HG03196 (cell line): Measurements from ENCODE around the gene KCNH3.

ENCODE experiments used
- ATAC-seq: cut with Tn5 transposase; IDR thresholded peaks from one replicate; pipeline ENCODE4 v1.9.1; 2021; ENCODE audit not compliant: unreplicated experiment

KCNH3 gene

GRCh38 chr12:49543914-49544815 lies 5.3 kb downstream of the KCNH3 start:
- no peak for ATAC-seq

DNA sequence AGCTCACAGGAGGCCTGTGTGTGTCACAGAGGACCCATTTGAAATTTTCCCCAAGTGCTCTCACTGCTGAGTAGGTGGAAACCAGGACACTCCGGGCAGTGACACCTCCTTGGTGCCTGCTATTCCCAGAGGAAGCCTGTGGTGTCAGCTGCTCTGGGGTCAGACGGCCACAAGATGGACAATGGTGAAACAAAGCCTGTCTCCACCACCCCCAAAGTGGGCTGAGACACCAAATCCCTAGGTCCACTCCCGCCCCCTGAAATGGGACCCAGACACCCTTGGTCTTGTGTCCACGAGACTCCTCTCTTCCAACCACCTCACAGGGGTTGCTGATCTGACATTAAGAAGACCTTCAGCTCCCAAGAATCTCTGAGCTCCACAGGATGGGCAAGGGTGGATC lies 7.0 kb downstream of the KCNH3 start:
- ATAC-seq = no peak

DNA sequence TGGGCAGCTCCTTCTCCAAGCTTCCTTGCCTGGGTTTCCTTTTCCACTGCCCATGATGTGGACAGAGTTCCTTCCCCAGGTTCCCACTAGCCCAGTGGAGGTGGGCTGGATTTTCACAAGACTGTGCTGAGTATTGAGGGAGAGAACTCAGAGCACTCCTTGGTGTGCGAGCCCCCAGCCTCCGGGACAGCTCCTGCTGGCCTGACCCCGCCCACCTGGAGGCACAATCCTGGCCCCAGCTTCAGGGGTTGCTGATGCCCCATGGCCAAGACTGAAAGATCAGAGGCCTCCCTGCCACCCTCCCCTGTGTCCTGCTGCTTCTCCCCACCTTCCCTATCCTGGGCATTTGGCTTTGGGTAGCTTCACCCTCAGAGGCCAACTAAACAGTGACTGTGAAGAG lies 7.7 kb downstream of the KCNH3 start:
- ATAC-seq = no peak

- ATAC-seq = no peak
Measured at GRCh38 chr12:49547090-49547690, 8.4 kb downstream of the KCNH3 start.

- no peak for ATAC-seq
Measured at GRCh38 chr12:49548481-49548821, 9.6 kb downstream of the KCNH3 start.

DNA sequence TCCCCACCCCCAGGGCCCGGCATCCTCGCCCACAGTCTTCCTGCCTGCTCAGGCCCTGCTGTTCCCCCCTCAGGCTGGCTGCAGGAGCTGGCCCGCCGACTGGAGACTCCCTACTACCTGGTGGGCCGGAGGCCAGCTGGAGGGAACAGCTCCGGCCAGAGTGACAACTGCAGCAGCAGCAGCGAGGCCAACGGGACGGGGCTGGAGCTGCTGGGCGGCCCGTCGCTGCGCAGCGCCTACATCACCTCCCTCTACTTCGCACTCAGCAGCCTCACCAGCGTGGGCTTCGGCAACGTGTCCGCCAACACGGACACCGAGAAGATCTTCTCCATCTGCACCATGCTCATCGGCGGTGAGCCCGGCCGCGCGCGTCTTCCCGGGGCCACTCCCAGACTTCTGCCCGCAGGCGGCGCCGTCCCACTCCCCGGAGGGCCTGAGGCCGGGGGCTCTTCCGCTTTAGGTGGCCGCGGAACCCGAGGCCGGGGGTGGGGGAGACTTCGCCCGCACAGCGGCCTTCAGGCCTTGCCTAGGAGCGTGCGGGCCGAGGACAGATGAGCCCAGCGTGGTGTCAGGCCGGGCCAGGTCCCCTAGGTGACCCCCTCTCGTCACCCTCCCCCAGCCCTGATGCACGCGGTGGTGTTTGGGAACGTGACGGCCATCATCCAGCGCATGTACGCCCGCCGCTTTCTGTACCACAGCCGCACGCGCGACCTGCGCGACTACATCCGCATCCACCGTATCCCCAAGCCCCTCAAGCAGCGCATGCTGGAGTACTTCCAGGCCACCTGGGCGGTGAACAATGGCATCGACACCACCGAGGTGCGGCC lies 10.2 kb downstream of the KCNH3 start:
- ATAC-seq = no peak

- no peak for ATAC-seq
Measured at GRCh38 chr12:49549735-49550692, 11.2 kb downstream of the KCNH3 start.

DNA sequence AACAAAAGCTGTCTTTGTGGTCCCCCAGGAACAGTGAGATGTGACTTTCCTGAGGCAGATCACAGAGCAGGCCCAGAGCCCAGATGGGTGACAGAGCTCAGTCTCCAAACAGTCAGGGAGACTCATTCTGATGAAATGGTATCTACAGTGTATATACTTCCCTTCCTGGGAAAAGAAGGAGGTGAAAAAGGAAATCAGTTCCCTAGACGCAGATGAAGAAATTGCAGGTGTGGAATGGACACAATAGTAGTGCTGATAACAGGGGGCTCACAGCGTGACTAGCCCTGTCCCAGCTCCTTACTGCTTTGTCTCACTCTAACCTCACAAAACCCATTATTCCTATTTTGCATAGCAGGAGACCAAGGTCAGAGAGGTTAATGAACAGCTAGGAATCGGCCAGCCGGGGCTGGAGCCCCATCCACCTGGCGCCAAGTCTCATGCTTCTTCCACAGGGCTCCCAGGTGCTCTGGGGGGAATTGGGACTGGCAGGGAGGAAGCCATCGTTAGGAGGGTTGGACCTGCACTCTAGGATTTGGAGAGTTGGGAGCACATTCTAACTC lies 11.9 kb downstream of the KCNH3 start:
- ATAC-seq = no peak

DNA sequence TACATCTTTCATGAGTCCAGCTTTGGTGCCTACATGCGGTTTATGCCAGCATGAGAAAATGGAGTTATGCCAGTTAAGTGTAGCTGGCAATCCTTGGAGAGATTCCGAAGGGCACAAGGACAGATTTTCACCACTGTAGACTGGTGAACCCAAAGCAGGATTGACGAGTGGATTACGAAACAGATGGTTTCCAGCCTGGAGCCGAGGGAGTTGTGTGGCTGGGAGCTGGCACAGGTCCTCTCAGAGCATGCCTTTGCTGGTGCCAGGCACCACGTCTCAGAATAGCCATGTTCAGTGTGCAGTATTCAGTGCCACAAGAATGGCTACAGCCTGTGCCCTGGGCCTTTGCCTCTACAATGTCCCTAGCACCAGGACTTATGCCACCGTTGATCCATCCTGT lies 13.2 kb downstream of the KCNH3 start:
- no peak for ATAC-seq

- no peak for ATAC-seq
Measured at GRCh38 chr12:49552425-49552824, 13.6 kb downstream of the KCNH3 start.

DNA sequence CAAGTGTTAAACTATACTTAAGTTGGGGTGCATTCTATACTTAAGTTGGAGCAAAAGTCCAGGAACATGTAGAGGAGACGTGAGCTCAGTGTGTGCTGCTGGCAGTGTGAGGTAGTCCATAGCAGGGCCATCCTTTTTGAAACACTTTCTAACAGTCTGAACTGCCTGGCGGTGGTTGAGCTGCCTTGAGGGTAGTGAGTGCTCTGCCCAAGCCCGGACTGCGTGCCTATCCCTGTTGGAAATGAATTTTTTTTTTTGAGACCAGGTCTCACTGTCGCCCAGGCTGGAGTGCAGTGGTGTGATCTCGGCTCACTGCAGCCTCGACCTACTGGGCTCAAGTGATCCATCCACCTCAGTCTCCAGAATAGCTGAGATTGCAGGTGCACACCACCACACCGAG lies 14.1 kb downstream of the KCNH3 start:
- no peak for ATAC-seq

GRCh38 chr12:49553512-49554088 lies 14.8 kb downstream of the KCNH3 start:
- no peak for ATAC-seq

DNA sequence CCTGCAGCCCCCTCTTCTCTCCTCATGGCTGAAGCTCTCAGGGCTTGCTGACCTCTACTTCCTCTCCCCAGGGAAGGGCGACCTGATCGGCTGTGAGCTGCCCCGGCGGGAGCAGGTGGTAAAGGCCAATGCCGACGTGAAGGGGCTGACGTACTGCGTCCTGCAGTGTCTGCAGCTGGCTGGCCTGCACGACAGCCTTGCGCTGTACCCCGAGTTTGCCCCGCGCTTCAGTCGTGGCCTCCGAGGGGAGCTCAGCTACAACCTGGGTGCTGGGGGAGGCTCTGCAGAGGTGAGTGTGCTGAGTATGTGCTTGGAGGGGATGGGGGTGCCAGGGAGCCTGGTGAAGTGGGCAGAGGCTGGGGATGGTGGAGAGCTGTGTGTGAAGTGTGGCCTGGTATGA lies 15.4 kb downstream of the KCNH3 start:
- ATAC-seq = no peak

GRCh38 chr12:49555631-49556390 lies 17.0 kb downstream of the KCNH3 start:
- ATAC-seq = no peak

GRCh38 chr12:49556391-49557186 lies 17.8 kb downstream of the KCNH3 start:
- ATAC-seq = no peak

GRCh38 chr12:49557187-49557916 lies 18.5 kb downstream of the KCNH3 start:
- no peak for ATAC-seq

- no peak for ATAC-seq
Measured at GRCh38 chr12:49557917-49558215, 19.0 kb downstream of the KCNH3 start.

GRCh38 chr12:49558526-49558925 lies 19.7 kb downstream of the KCNH3 start:
- ATAC-seq = no peak
